Measurements from ENCODE around the gene TXN. TPM values are rescaled to one million over a fixed set of nuclear protein-coding genes. Genes with fewer than 3 reads are reported as not detected.

TXN gene
- total and polyA plus RNA-seq, 2 of the 8 experiments (the other 6 are each of a cell fraction or from before 2014, with no cell fraction given): 297 to 419 TPM

- peak overlapping the region in 1 of 4 experiments; percentile 91; a peak in 3 of 8 replicates for H3K4me3 ChIP-seq (ENCODE audit: extremely low read depth in 1 of 4, insufficient read depth in 2 of 4, low read depth in 3 of 4, low read length in 4 of 4)
- no peak overlapping the region for H4K91ac ChIP-seq (replicated peaks; ENCODE audit: insufficient read length, low read length)
- no peak overlapping the region for H4K5ac ChIP-seq (ENCODE audit: insufficient read length, low read depth, low read length)
- CTCF ChIA-PET (ENCODE audit: partially characterized antibody): interaction anchor here (0.6 to 4.1 kb wide), 5 partner anchors 11 to 860 kb away, joined by 3 to 16 read pairs (median 4); no protein-coding TSS in a partner anchor
- H3K27me3 ChIP-seq (replicated peaks in 1 of 4; ENCODE audit: control insufficient read depth in 3 of 4, extremely low read depth in 1 of 4, insufficient read depth in 3 of 4, low read length in 3 of 4): no peaks in the 10 kb centered on the region; a peak in 1 of 7 replicates
- no peak overlapping the region for H3K56ac ChIP-seq (replicated peaks; ENCODE audit: insufficient read length, low read depth, low read length)
- 0 out of 2 replicates have a peak overlapping the region, but pooled peaks have one; percentile 55 for H2BK12ac ChIP-seq (ENCODE audit: low read depth, low read length)
- peak overlapping the region; percentile 93 to 96 for H3K4me2 ChIP-seq (ENCODE audit: insufficient read depth in 1 of 2, low read depth in 2 of 2, low read length in 2 of 2)
- H2BK5ac ChIP-seq (ENCODE audit: low read depth, low read length): no peak overlapping the region
- H3K27ac ChIP-seq (ENCODE audit: low read depth, low read length): no peak overlapping the region
- H2AK5ac ChIP-seq (ENCODE audit: low read depth, low read length): no peak overlapping the region
- peaks cover 29 to 31% of the 10 kb centered on the region in 2 experiments for H3K79me2 ChIP-seq (ENCODE audit: control insufficient read depth in 1 of 2, insufficient read depth in 2 of 2, low read length in 2 of 2)
- 82% methylated on average over 1 of the region's 1 CpG; no CpG with 5 or more reads in 1 of the 2 experiments for WGBS, 2 experiments (ENCODE audit: extremely low coverage in 1 of 2, insufficient coverage in 1 of 2, insufficient read length in 1 of 2, insufficient replicate concordance in 2 of 2, low coverage in 1 of 2, low lambda C conversion rate in 2 of 2, missing lambda C conversion rate in 1 of 2)
- no peaks in the 10 kb centered on the region for H3K36me3 ChIP-seq (ENCODE audit: control insufficient read depth in 2 of 4, insufficient read depth in 4 of 4, low read length in 3 of 4)
- H2AFZ ChIP-seq (ENCODE audit: low read length): peak overlapping the region; percentile 66
- no peak overlapping the region for H3K4ac ChIP-seq (replicated peaks; ENCODE audit: insufficient read length, low read depth, low read length)
- no peak overlapping the region for H3K14ac ChIP-seq (ENCODE audit: insufficient read length)
- H3K23me2 ChIP-seq (ENCODE audit: low read depth, low read length): peaks cover 11% of the 10 kb centered on the region
- H3K18ac ChIP-seq (ENCODE audit: extremely low read depth, low read length): no peak overlapping the region
- POLR2A ChIA-PET (ENCODE audit: partially characterized antibody): interaction anchor here (1.3 to 4.1 kb wide), 6 partner anchors 11 to 38 kb away, joined by 3 to 44 read pairs (median 13); no protein-coding TSS in a partner anchor
- H2BK15ac ChIP-seq (ENCODE audit: low read length): 0 out of 2 replicates have a peak overlapping the region, but pooled peaks have one; percentile 53
- peaks cover 5% of the 10 kb centered on the region; the same call in 1 of the 2 replicates for H3K79me1 ChIP-seq (ENCODE audit: low read depth, low read length)
- no peak overlapping the region for H3K23ac ChIP-seq (ENCODE audit: insufficient read length)
- H3K9ac ChIP-seq (replicated peaks in 1 of 4; ENCODE audit: extremely low read depth in 1 of 4, low read depth in 3 of 4, low read length in 3 of 4): no peak overlapping the region
- H4K20me1 ChIP-seq (replicated peaks in 1 of 2; ENCODE audit: control insufficient read depth in 1 of 2, insufficient read depth in 2 of 2, low read length in 2 of 2): peaks cover 7 to 10% of the 10 kb centered on the region in 2 experiments
- FAIRE-seq (no peak), DNase-seq (ENCODE audit: low read depth in 1 of 2, low spot score in 2 of 2) (no peak)
- H2BK20ac ChIP-seq (ENCODE audit: low read length): peak overlapping the region; percentile 86
- H4K8ac ChIP-seq (ENCODE audit: extremely low read depth, insufficient read depth, low read length): no peak overlapping the region
- H3K9me3 ChIP-seq (ENCODE audit: insufficient read depth in 2 of 2, low read depth in 1 of 2, low read length in 1 of 2): no peaks in the 10 kb centered on the region
- H3K4me1 ChIP-seq (replicated peaks in 1 of 4; ENCODE audit: control insufficient read depth in 3 of 4, insufficient read depth in 4 of 4, low read length in 3 of 4): peaks cover 8 to 18% (median 10%) of the 10 kb centered on the region in 4 experiments
- H2BK120ac ChIP-seq (replicated peaks; ENCODE audit: low read depth, low read length): no peak overlapping the region
Observed at GRCh38 chr9:110257956-110258355, 1.6 kb upstream of the TXN start.

Measured in H1 (cell line).